RWPE2 (cell line): ENCODE data around the gene POLR1E.

Experiments
- ATAC-seq: fragments of 200-7000 bp; cut with Tn5 transposase; 3 replicates; pipeline ENCODE4 v1.9.1; 2021; ENCODE audit warnings: low read depth
- DNase-seq: peaks from one replicate; pipeline ENCODE4 v3.0.0-alpha.2; 2020; ENCODE audit warnings: low spot score
- H3K27ac ChIP-seq: fragments of 450-650 bp; 2 replicates; pipeline ENCODE4 v1.5.1; 2017; ENCODE audit warnings: mild to moderate bottlenecking; ENCODE audit not compliant: poor library complexity, severe bottlenecking
- H3K27me3 ChIP-seq: fragments of 250-450 bp; sonication (Bioruptor Pico); 2 replicates; pipeline ENCODE4 v1.5.1; 2021; ENCODE audit warnings: mild to moderate bottlenecking, moderate library complexity; ENCODE audit not compliant: insufficient read depth, poor library complexity, severe bottlenecking
- H3K36me3 ChIP-seq: fragments of 250-450 bp; sonication (Bioruptor Pico); 2 replicates; pipeline ENCODE4 v1.5.1; 2020; ENCODE audit warnings: low read depth, mild to moderate bottlenecking, moderate library complexity
- H3K4me1 ChIP-seq: fragments of 250-450 bp; sonication (Bioruptor Pico); 2 replicates; pipeline ENCODE4 v1.5.1; 2021; ENCODE audit warnings: mild to moderate bottlenecking, moderate library complexity; ENCODE audit not compliant: insufficient read depth, poor library complexity, severe bottlenecking
- H3K4me3 ChIP-seq: fragments of 250-450 bp; sonication (Bioruptor Pico); 2 replicates; pipeline ENCODE4 v1.5.1; 2021; ENCODE audit warnings: mild to moderate bottlenecking, moderate library complexity; ENCODE audit not compliant: severe bottlenecking
- H3K9me3 ChIP-seq: fragments of 250-450 bp; sonication (Bioruptor Pico); 2 replicates; pipeline ENCODE4 v1.5.1; 2021; ENCODE audit warnings: mild to moderate bottlenecking, moderate library complexity; ENCODE audit not compliant: severe bottlenecking
- TF ChIP-seq, protein P1 (sequence below): fragments of 450-650 bp; IDR thresholded peaks from one replicate; pipeline ENCODE4 v1.5.1; 2017; ENCODE audit warnings: mild to moderate bottlenecking, moderate library complexity; ENCODE audit not compliant: poor library complexity, severe bottlenecking

Gene POLR1E

DNA sequence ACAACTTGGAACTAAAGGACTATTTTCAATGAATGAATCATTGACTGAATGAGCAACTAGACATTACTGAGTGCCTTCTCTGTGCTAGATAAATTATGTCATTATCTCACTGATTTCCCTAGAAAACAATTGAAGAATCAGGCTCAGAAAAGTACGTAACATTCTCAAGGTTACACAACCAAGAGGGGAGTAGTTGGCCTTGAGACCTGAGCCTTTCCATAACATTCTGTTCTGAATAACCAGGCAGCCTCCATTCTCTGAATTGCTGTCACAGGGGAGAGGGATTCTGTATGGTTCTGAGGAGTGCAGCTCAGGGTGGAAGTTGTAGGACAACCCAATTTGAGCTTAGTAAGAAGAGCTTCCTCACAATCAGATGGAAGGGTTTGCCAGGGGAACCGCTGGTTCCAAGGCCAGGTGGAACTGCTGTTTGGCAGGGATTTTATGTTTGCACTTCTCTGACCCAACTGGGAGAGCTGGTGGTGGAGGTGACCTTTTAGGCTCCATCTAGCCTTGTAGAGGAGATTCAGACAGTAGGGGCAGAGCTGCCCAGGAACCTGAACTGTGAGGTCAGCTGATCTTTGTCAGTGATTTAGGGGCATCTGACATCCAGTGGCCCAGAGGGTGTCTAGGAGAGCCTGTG lies 16.3 kb downstream of the POLR1E start:
- DNase-seq, result no peak
- H3K36me3 ChIP-seq, result peaks cover 80% of the 10 kb centered on the region

GRCh38 chr9:37503736-37504135 lies 18.0 kb downstream of the POLR1E start:
- TF ChIP-seq, protein P1, sequence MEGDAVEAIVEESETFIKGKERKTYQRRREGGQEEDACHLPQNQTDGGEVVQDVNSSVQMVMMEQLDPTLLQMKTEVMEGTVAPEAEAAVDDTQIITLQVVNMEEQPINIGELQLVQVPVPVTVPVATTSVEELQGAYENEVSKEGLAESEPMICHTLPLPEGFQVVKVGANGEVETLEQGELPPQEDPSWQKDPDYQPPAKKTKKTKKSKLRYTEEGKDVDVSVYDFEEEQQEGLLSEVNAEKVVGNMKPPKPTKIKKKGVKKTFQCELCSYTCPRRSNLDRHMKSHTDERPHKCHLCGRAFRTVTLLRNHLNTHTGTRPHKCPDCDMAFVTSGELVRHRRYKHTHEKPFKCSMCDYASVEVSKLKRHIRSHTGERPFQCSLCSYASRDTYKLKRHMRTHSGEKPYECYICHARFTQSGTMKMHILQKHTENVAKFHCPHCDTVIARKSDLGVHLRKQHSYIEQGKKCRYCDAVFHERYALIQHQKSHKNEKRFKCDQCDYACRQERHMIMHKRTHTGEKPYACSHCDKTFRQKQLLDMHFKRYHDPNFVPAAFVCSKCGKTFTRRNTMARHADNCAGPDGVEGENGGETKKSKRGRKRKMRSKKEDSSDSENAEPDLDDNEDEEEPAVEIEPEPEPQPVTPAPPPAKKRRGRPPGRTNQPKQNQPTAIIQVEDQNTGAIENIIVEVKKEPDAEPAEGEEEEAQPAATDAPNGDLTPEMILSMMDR, result no peak
- no peak overlapping the region for H3K4me3 ChIP-seq
- ATAC-seq (peak; percentile 29; the same call in 1 of the 3 replicates), DNase-seq (no peak)
- no peaks in the 10 kb centered on the region for H3K4me1 ChIP-seq
- no peak overlapping the region for H3K27ac ChIP-seq
- no peaks in the 10 kb centered on the region for H3K9me3 ChIP-seq
- H3K27me3 ChIP-seq, result no peaks in the 10 kb centered on the region
- peaks cover 64% of the 10 kb centered on the region for H3K36me3 ChIP-seq

More for the DNA sequence above, 16.3 kb downstream of the POLR1E start:
- ATAC-seq, result no peak
- no peak overlapping the region for H3K27ac ChIP-seq
- H3K27me3 ChIP-seq, result no peaks in the 10 kb centered on the region
- H3K9me3 ChIP-seq, result no peaks in the 10 kb centered on the region
- TF ChIP-seq, protein P1, result no peak
- no peaks in the 10 kb centered on the region for H3K4me1 ChIP-seq
- no peak overlapping the region for H3K4me3 ChIP-seq

- H3K4me1 ChIP-seq, result no peaks in the 10 kb centered on the region
- H3K36me3 ChIP-seq, result peaks cover 56% of the 10 kb centered on the region
- DNase-seq, result no peak
- H3K27ac ChIP-seq, result no peak overlapping the region
- ATAC-seq, result no peak
- no peak overlapping the region for H3K4me3 ChIP-seq
- no peaks in the 10 kb centered on the region for H3K27me3 ChIP-seq
- TF ChIP-seq, protein P1, result no peak
- no peaks in the 10 kb centered on the region for H3K9me3 ChIP-seq
Measured at GRCh38 chr9:37504605-37505004, 18.9 kb downstream of the POLR1E start.

DNA sequence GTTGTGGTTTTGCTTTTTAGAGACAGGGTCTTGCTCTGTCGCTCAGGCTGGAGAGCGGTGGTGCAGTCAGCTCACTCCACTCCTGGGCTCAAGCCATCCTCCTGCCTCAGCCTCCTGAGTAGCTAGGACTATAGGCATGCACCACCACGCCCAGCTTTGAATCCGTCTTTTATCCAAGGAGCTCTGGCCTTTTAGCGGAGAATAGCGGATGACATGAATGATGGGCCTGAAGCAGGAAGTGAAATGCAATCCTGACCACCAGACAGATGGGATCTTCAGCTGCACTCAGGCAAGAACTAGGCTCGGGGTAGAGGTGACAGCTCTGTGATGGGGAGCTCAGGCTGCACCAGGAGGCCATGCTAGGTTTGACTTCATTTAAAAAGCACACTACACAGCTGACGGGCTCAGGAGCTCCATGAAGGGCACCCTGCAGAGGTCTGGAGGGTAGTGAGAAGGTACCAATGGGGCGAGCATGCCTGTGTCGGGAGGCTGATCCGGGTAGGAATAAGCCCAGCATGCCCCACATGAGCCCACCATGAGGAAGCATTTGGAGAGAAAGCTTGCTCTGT lies 21.9 kb downstream of the POLR1E start:
- TF ChIP-seq, protein P1, result no peak
- ATAC-seq (no peak), DNase-seq (no peak)
- Histone ChIP-seq H3K27me3 (no peaks in the 10 kb centered on the region), H3K4me3 (no peak overlapping the region), H3K27ac (no peak overlapping the region), H3K4me1 (no peaks in the 10 kb centered on the region), H3K36me3 (peaks cover 29% of the 10 kb centered on the region), H3K9me3 (no peaks in the 10 kb centered on the region)
